ENCODE results near the gene MCEMP1.

DNA sequence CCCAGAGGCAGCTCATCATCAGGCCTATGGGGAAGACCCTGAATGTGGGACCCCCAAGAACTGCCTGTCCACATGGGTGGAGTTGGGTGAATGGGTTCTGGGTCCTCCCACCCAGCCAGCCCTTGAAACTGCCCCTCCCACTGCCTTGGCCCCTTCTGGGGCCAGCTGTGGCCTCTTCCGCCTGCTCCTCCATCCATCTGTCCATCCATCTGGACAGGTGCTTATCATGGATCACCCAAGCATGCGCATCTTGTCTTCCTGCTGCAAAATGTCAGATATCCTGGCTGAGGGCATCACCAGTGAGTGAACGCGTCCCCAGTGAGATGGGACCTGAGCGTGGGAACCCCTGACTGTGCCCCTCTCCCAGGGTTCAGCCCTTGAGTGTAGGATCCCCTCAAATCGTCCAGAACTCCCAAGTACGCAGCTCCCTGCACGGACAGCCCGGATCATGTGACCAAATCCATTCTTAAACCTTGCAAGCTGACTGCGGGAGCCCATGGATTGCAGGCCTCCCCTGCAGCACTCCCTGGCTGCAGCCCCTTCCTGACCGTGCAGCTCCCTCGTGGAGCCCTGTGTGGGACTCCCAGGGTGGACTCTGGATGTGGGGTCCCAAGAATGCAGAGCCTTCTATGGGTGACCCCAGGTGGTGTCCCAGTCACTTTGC is 38.0 kb upstream of the MCEMP1 start:
- TF ChIP-seq CTCF (IDR thresholded peaks at IDR 0.05; ENCODE audit: low read depth, low read length) (no peak), POLR2A (IDR thresholded peaks at IDR 0.05; ENCODE audit: extremely low read depth, insufficient read length) (no peak), MAX (IDR thresholded peaks at IDR 0.05; ENCODE audit: low read depth, low read length) (no peak), MYC (IDR thresholded peaks at IDR 0.05; ENCODE audit: low read depth, low read length) (no peak)

All from NB4 (cell line).